GM21529 (cell line): ENCODE measurements around the gene OR11H12.
"Not testable (repeated sequence)": the region's sequence is repeated elsewhere in the genome, so short reads cannot be mapped to it uniquely, and the experiment has no call there.

ENCODE experiments used
- ATAC-seq: cut with Tn5 transposase; IDR thresholded peaks from one replicate; pipeline ENCODE4 v1.9.1; 2021; ENCODE audit not compliant: unreplicated experiment

Gene OR11H12

GRCh38 chr14:18600817-18601216, at the start of gene OR11H12:
TSS of gene OR11H12 (plus strand) at chr14:18601117. CDS start at chr14:18601117, 0 bp downstream.
- not testable (repeated sequence) for ATAC-seq

GRCh38 chr14:18582908-18583307, 18.0 kb upstream of the OR11H12 start:
- not testable (repeated sequence) for ATAC-seq

DNA sequence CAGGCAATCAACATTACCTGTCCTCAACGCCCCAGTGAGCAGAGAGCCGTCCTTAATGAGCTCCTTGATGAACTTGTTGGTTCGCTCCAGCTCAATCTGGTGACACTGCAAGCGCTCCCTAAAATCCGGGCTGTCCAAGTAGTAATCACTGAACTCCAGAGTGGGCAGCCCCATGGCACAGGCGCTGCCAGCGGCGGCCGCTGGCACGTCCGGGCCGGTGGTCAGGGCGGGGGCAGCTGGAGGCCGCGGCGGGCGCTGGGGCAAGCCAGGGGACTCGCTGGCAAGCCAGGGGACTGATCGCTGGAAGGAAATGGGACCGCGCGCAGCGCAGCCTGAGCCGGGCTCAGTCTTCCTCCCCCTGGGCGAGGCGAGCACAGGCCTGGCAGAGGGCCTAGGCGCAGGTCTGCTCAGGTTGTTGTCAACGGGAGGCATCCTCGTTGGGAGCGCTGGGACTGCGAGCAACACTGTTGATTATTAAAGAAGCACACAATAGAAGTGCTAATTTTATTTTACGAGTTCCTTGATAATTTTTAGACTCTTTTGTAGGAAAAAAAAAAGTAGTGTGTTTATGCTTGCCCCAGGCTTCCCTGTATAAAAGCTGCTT, 25.8 kb downstream of the OR11H12 start:
- ATAC-seq, result not testable (repeated sequence)

GRCh38 chr14:18636066-18636465, 35.1 kb downstream of the OR11H12 start:
- ATAC-seq, result not testable (repeated sequence)

GRCh38 chr14:18638032-18638431, 37.1 kb downstream of the OR11H12 start:
- not testable (repeated sequence) for ATAC-seq

- not testable (repeated sequence) for ATAC-seq
These were observed 37.9 kb downstream of the OR11H12 start for GRCh38 chr14:18638785-18639184.

- ATAC-seq, result not testable (repeated sequence)
These were observed 45.3 kb downstream of the OR11H12 start for GRCh38 chr14:18646075-18646730.
